ENCODE measurements around the gene LDAH.

Gene LDAH

GRCh38 chr2:20687260-20687832, 135.6 kb downstream of the LDAH start:
- no peak overlapping the region for H3K4me3 ChIP-seq (ENCODE audit: low read depth, low read length)

DNA sequence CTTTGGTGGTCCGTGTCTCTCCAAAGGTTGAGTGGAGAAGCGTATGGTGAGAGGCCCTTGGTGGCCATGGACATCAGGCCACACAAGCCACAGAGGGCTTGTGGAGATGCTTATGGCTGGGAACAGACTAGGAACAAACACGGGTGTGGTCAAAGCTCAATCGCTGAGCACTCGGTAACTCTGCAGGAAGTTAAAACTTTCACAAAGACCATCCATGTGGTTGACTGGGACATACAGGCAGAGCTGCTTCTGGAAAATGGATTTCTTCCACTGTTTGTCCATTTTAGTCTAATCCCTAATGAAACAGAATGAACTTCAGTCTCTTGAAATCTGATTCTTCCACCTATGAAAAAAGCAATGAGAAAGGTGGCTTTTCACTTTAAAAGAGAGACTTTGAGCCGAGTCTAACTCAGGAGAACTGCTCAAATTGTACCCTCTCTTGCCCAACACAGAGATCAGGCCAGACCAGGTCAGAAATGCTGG, 138.3 kb downstream of the LDAH start:
- no peak overlapping the region for H3K4me3 ChIP-seq (ENCODE audit: low read depth, low read length)

GRCh38 chr2:20682167-20682920, 140.6 kb downstream of the LDAH start:
- no peak overlapping the region for H3K4me3 ChIP-seq (ENCODE audit: low read depth, low read length)

- H3K4me3 ChIP-seq (ENCODE audit: low read depth, low read length): no peak overlapping the region
Observed at GRCh38 chr2:20680744-20681375, 142.0 kb downstream of the LDAH start.

DNA sequence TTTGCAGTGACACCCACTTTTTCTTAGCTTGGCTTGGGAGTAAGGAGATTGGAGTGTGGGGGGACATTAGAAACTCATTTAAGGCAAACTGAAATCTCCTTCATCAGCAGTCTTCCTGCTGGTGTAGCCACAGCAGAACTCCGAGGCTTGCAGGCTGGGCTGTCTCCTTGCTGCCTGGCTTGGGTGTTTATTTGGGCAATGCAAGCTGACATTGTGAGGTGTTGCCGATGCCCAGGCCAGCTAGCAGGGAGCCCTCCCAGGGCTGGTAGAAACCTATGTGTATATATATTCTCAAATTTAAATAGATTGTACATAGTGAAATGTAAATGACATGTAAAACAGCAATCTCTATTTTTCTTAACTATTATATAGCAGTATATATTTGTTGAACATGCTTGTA, 144.1 kb downstream of the LDAH start:
- no peak overlapping the region for H3K4me3 ChIP-seq (ENCODE audit: low read depth, low read length)

- H3K4me3 ChIP-seq (ENCODE audit: low read depth, low read length): no peak overlapping the region
Observed at GRCh38 chr2:20678086-20678395, 144.9 kb downstream of the LDAH start.

DNA sequence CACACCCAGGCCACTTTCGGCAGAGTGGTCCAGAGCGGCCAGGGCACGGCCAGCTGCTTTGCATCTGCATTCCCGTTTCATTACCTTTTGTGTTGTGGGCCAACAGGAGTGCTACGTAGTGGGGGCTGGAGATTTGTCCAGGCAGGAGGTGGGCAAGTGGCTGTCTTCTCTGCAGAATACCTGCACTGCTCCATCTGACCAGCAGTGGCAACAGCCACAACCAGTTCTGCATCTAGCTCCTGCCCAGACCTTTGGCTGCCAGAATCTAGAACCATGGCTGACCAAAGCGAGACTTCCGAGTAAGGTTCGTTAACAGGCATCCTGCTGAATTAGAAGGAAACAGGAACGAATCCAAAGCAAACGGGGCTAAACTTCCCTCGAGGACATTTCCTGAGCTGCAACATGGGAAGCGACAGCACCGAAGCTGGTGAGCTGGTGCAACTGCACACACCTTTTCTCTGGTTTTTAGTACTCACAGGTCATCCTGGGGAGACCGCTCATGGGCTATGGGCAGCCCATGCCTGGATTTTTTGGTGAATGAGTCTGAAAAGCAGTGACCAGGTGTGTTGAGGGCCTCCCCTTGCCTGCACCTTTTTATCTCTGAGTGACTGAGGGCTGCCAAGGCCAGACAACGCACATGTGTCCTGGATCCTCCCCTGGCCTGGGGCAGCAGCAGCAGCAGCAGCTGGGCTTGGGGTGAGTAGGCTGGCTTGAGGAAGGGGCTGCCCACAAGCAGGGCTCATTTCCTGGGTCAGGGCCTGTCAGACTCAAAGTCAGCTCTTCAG, 145.4 kb downstream of the LDAH start:
- no peak overlapping the region for H3K4me3 ChIP-seq (ENCODE audit: low read depth, low read length)

- H3K4me3 ChIP-seq (ENCODE audit: low read depth, low read length): no peak overlapping the region
Observed at GRCh38 chr2:20676353-20677215, 146.3 kb downstream of the LDAH start.

GRCh38 chr2:20675701-20676352, 147.1 kb downstream of the LDAH start:
- H3K4me3 ChIP-seq (ENCODE audit: low read depth, low read length): no peak overlapping the region

DNA sequence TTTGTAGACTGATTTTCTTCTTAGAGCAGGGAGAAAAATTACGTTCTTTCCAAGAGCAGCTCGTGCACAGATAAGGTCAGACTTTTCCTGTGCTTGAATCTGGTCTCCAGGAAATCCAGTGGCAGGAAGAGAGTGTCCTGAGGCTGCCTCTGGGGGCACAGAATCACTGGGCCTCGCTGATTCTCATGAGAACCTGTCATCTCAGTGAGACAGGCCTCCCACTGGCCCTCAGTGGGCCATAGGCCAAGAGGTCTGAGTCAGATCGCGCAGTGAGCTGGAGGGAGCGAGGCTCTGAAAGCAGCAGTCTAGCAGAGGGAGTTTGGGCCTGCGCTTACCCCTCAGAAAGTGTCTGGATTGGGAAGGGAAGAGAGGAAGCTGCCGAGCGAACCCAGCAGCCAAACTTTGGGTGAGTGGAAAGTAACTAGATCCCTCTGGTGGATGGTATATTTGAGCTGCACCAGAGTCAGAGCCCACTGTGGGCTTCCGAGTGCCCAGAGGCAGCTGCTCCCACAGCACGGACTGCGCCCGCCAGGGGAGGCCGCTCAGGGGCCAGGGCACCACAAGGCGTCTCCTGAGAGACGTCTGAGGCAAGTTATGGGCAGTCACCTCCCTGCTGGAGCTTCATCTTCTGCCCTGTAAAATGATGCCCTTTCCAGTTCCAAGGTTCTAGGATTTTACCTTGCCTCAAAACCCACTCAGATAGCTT, 147.8 kb downstream of the LDAH start:
- no peak overlapping the region for H3K4me3 ChIP-seq (ENCODE audit: low read depth, low read length)

GRCh38 chr2:20674309-20674965, 148.5 kb downstream of the LDAH start:
- no peak overlapping the region for H3K4me3 ChIP-seq (ENCODE audit: low read depth, low read length)

- no peak overlapping the region for H3K4me3 ChIP-seq (ENCODE audit: low read depth, low read length)
Observed at GRCh38 chr2:20673686-20674308, 149.1 kb downstream of the LDAH start.

- no peak overlapping the region for H3K4me3 ChIP-seq (ENCODE audit: low read depth, low read length)
Observed at GRCh38 chr2:20672201-20672951, 150.5 kb downstream of the LDAH start.

DNA sequence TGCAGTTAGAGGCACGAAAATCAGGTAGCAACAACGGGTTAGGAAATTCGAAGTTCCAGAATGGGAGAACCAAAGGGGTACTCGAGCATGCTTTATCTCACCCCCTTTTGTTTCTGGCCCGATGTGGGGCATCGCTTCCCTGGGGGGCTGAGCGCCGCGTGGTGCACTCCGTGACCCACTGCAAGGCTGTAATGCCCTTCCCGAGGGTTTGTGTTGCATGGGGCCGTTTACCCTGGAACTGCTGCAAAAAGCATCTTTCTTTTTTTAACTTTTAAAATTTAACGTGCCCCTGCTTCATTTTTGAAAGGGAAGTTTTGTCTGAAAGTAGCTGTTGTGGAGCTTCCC, 151.2 kb downstream of the LDAH start:
- H3K4me3 ChIP-seq (ENCODE audit: low read depth, low read length): no peak overlapping the region

GRCh38 chr2:20671036-20671735, 151.7 kb downstream of the LDAH start:
- no peak overlapping the region for H3K4me3 ChIP-seq (ENCODE audit: low read depth, low read length)

DNA sequence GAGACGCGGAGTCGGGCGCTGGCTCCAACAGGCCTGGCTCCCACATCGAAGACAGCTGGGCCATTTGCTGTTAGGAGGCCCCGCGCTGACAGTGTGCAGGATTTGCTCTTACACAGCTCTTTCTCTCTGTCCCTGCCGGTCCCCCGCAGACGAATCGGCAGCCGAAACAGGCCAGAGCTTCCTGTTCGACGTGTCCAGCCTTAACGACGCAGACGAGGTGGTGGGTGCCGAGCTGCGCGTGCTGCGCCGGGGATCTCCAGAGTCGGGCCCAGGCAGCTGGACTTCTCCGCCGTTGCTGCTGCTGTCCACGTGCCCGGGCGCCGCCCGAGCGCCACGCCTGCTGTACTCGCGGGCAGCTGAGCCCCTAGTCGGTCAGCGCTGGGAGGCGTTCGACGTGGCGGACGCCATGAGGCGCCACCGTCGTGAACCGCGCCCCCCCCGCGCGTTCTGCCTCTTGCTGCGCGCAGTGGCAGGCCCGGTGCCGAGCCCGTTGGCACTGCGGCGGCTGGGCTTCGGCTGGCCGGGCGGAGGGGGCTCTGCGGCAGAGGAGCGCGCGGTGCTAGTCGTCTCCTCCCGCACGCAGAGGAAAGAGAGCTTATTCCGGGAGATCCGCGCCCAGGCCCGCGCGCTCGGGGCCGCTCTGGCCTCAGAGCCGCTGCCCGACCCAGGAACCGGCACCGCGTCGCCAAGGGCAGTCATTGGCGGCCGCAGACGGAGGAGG, 152.4 kb downstream of the LDAH start:
- H3K4me3 ChIP-seq (ENCODE audit: low read depth, low read length): no peak overlapping the region
